ENCODE results near the gene XXYLT1. TPM values are rescaled to one million over a fixed set of nuclear protein-coding genes. Genes with fewer than 3 reads are reported as not detected.
"Not testable (repeated sequence)": the region's sequence is repeated elsewhere in the genome, so short reads cannot be mapped to it uniquely, and the experiment has no call there.

The XXYLT1 gene
- total and polyA plus RNA-seq, 9 of the 15 experiments (the other 6 are each of a cell fraction or from before 2014, with no cell fraction given), result 1.9 to 18.9 (median 15.0) TPM

- CTCF ChIA-PET (ENCODE audit: low intra/inter-chr PET ratio); H3K4me1 ChIP-seq (replicated peaks in 1 of 2; ENCODE audit: control insufficient read depth in 2 of 2, insufficient read depth in 2 of 2, low read length in 2 of 2); H3K4me2 ChIP-seq (ENCODE audit: insufficient read depth, low read length); POLR2A ChIA-PET; H3K27me3 ChIP-seq (ENCODE audit: control insufficient read depth in 2 of 2, insufficient read depth in 2 of 2, low read length in 2 of 2); H3K36me3 ChIP-seq (ENCODE audit: control insufficient read depth, insufficient read depth, low read length); H3K4me3 ChIP-seq; H4K20me1 ChIP-seq (replicated peaks; ENCODE audit: control insufficient read depth, insufficient read depth, low read length); H3K27ac ChIP-seq (ENCODE audit: extremely low read depth, low read depth, low read length); ATAC-seq; H3K9me1 ChIP-seq (ENCODE audit: control insufficient read depth, insufficient read depth, low read length); DNase-seq (ENCODE audit: extremely low read depth in 1 of 4, low spot score in 3 of 4); H3K79me2 ChIP-seq (ENCODE audit: control insufficient read depth, insufficient read depth, low read length); intact Hi-C loops (cut with micrococcal nuclease); H2AFZ ChIP-seq (ENCODE audit: low read depth, low read length); FAIRE-seq; in situ Hi-C loops (cut with MboI); BruUV-seq (replicated peaks); H3K9me3 ChIP-seq (replicated peaks; ENCODE audit: control insufficient read depth, insufficient read depth, low read depth, low read length); H3K9ac ChIP-seq (ENCODE audit: insufficient read depth in 1 of 2, low read depth in 2 of 2, low read length in 2 of 2): not testable (repeated sequence)
- whole genome bisulfite sequencing (ENCODE audit: insufficient coverage, low coverage, missing lambda C conversion rate), result 94% methylated on average over 2 of the region's 5 CpGs
- peak; percentile 70; the same call in 1 of the 2 replicates for TF ChIP-seq ZNF184 (CRISPR knock-in tag; IDR thresholded peaks at IDR 0.05)
- peak in 1 of 2 experiments; percentile 96 for TF ChIP-seq AFF1 (IDR thresholded peaks at IDR 0.05; ENCODE audit: low read depth in 1 of 2, partially characterized antibody in 2 of 2)
These were observed 52.6 kb downstream of the XXYLT1 start for GRCh38 chr3:195218331-195218730.

GRCh38 chr3:195215576-195215975 is 55.4 kb downstream of the XXYLT1 start:
- H3K9ac ChIP-seq (ENCODE audit: insufficient read depth in 1 of 2, low read depth in 2 of 2, low read length in 2 of 2); H3K79me2 ChIP-seq (ENCODE audit: control insufficient read depth, insufficient read depth, low read length); H4K20me1 ChIP-seq (replicated peaks; ENCODE audit: control insufficient read depth, insufficient read depth, low read length); H2AFZ ChIP-seq (ENCODE audit: low read depth, low read length); H3K36me3 ChIP-seq (ENCODE audit: control insufficient read depth, insufficient read depth, low read length); H3K9me1 ChIP-seq (ENCODE audit: control insufficient read depth, insufficient read depth, low read length); DNase-seq (ENCODE audit: extremely low read depth in 1 of 4, low spot score in 3 of 4); H3K27me3 ChIP-seq (ENCODE audit: control insufficient read depth in 2 of 2, insufficient read depth in 2 of 2, low read length in 2 of 2); H3K27ac ChIP-seq (ENCODE audit: extremely low read depth, low read depth, low read length); POLR2A ChIA-PET; FAIRE-seq; H3K9me3 ChIP-seq (replicated peaks; ENCODE audit: control insufficient read depth, insufficient read depth, low read depth, low read length); H3K4me2 ChIP-seq (ENCODE audit: insufficient read depth, low read length); H3K4me3 ChIP-seq; intact Hi-C loops (cut with micrococcal nuclease); H3K4me1 ChIP-seq (replicated peaks in 1 of 2; ENCODE audit: control insufficient read depth in 2 of 2, insufficient read depth in 2 of 2, low read length in 2 of 2); in situ Hi-C loops (cut with MboI); ATAC-seq; CTCF ChIA-PET (ENCODE audit: low intra/inter-chr PET ratio); BruUV-seq (replicated peaks): not testable (repeated sequence)
- 51% methylated on average over 2 of the region's 2 CpGs for WGBS (ENCODE audit: insufficient coverage, low coverage, missing lambda C conversion rate)

Measured in K562 (cell line).